K562 (cell line): ENCODE data around the gene PRODH2. TPM values are rescaled to one million over a fixed set of nuclear protein-coding genes. Genes with fewer than 3 reads are reported as not detected.

Experiments
- ATAC-seq: fragments of 200-7000 bp; cut with Tn5 transposase; 3 replicates; pipeline ENCODE4 v1.9.1; 2020; ENCODE audit warnings: moderate library complexity
- BruUV-seq: library from RNA; stranded (reverse); fragments of 400-500 nt; replicated peaks from 2 replicates; lab custom pipeline; 2021; lab: Mats Ljungman, UMichigan
- CTCF ChIA-PET: fragments of 300-600 bp; formaldehyde crosslinking; extraction: SDS; loops from one replicate; lab custom pipeline; 2021; ENCODE audit warnings: low intra/inter-chr PET ratio; lab: Yijun Ruan, JAX
- POLR2A ChIA-PET: fragments of 300-600, 350-650 bp; sonication (Branson Sonifier 250); formaldehyde crosslinking; extraction: SDS; loops from one replicate; lab custom pipeline; 2021; ENCODE audit warnings: antibody characterized with exemption, inconsistent platforms; lab: Yijun Ruan, JAX
- DNase-seq, 4 experiments: peaks; one replicate each; pipeline versions ENCODE4 v3.0.0 to v3.0.0-alpha.2; 2011 to 2018; ENCODE audit warnings: low spot score in 3 of 4, mixed read lengths in 3 of 4; ENCODE audit errors: extremely low read depth in 1 of 4
- FAIRE-seq: peaks from 2 replicates; lab custom pipeline; 2011; peaks lifted over from hg19 to GRCh38; lab: Jason Lieb, UNC
- H2AFZ ChIP-seq: 2 replicates; pipeline ENCODE4 v1.6.0; 2011; ENCODE audit warnings: low read depth, low read length, control low read depth, inconsistent platforms
- H3K27ac ChIP-seq: fragments of 200-600 bp; 3 replicates; pipeline ENCODE4 v1.8.0; 2011; ENCODE audit warnings: low read depth, mild to moderate bottlenecking, control low read depth, inconsistent platforms, low read length, moderate library complexity, mixed read lengths; ENCODE audit errors: extremely low read depth
- H3K27me3 ChIP-seq, 2 experiments: fragments of 300-600 bp in 1 of 2; 2 replicates in 1 of 2; 3 replicates in 1 of 2; pipeline versions ENCODE4 v1.6.0 to v1.8.0; 2011; ENCODE audit warnings: inconsistent platforms in 2 of 2, low read length in 2 of 2, mild to moderate bottlenecking in 1 of 2, mixed read lengths in 1 of 2, moderate library complexity in 1 of 2; ENCODE audit not compliant: control insufficient read depth in 2 of 2, insufficient read depth in 2 of 2
- H3K36me3 ChIP-seq: fragments of 300-600 bp; 3 replicates; pipeline ENCODE4 v1.8.0; 2011; ENCODE audit warnings: mild to moderate bottlenecking, low read length, inconsistent platforms; ENCODE audit not compliant: control insufficient read depth, insufficient read depth
- H3K4me1 ChIP-seq, 2 experiments: fragments of 200-600 bp in 1 of 2; replicated peaks in 1 of 2; 2 replicates in 1 of 2; 3 replicates in 1 of 2; pipeline versions ENCODE4 v1.5.1 to v1.8.0; 2011; ENCODE audit warnings: inconsistent platforms in 2 of 2, low read length in 2 of 2, mild to moderate bottlenecking in 1 of 2, mixed read lengths in 1 of 2, moderate library complexity in 1 of 2; ENCODE audit not compliant: control insufficient read depth in 2 of 2, insufficient read depth in 2 of 2
- H3K4me2 ChIP-seq: 2 replicates; pipeline ENCODE4 v1.6.1; 2011; ENCODE audit warnings: low read length, control low read depth, inconsistent platforms, mixed read lengths; ENCODE audit not compliant: insufficient read depth
- H3K4me3 ChIP-seq: fragments of 200-600 bp; sonication (generic), shearing (Covaris generic); 2 replicates; pipeline ENCODE4 v1.5.1; 2016; ENCODE audit warnings: control low read depth, inconsistent platforms
- H3K79me2 ChIP-seq: fragments of 200-600 bp; 3 replicates; pipeline ENCODE4 v1.8.0; 2011; ENCODE audit warnings: low read length, inconsistent platforms; ENCODE audit not compliant: control insufficient read depth, insufficient read depth
- H3K9ac ChIP-seq, 2 experiments: 2 replicates each; pipeline versions ENCODE4 v1.6.0 to v1.6.1; 2011; ENCODE audit warnings: low read depth in 2 of 2, low read length in 2 of 2, control low read depth in 1 of 2, inconsistent platforms in 1 of 2, mild to moderate bottlenecking in 1 of 2, mixed read lengths in 1 of 2; ENCODE audit not compliant: insufficient read depth in 1 of 2
- H3K9me1 ChIP-seq: one replicate; pipeline ENCODE4 v1.6.0; 2011; ENCODE audit warnings: inconsistent platforms, mild to moderate bottlenecking, low read length, moderate library complexity; ENCODE audit not compliant: control insufficient read depth, insufficient read depth
- H3K9me3 ChIP-seq: replicated peaks from 2 replicates; pipeline ENCODE4 v1.5.1; 2011; ENCODE audit warnings: low read depth, low read length, inconsistent platforms; ENCODE audit not compliant: control insufficient read depth, insufficient read depth
- H4K20me1 ChIP-seq: replicated peaks from 2 replicates; pipeline ENCODE4 v1.6.1; 2011; ENCODE audit warnings: low read length, inconsistent platforms, mixed read lengths; ENCODE audit not compliant: control insufficient read depth, insufficient read depth
- ADNP ChIP-seq: fragments of 200-800 bp; sonication (Bioruptor generic); IDR thresholded peaks from 2 replicates; pipeline ENCODE4 v1.6.1; 2016; ENCODE audit warnings: missing genetic modification characterization, missing compliant biosample characterization
- BRD9 ChIP-seq: fragments of 450-650 bp; IDR thresholded peaks from 2 replicates; pipeline ENCODE4 v1.6.1; 2018; ENCODE audit warnings: low read depth; ENCODE audit not compliant: partially characterized antibody
- CBFA2T3 ChIP-seq: fragments of 450-650 bp; IDR thresholded peaks from 2 replicates; pipeline ENCODE4 v1.6.1; 2017
- ETV6 ChIP-seq, 3 experiments: fragments of 150-350 bp in 1 of 3; sonication (generic) in 1 of 3; formaldehyde crosslinking in 1 of 3; IDR thresholded peaks; 2 replicates each; pipeline versions ENCODE4 v1.6.1 to v1.8.0; 2014 to 2022; ENCODE audit warnings: borderline replicate concordance in 2 of 3, low read depth in 2 of 3, antibody characterized with exemption in 1 of 3, low read length in 1 of 3, mild to moderate bottlenecking in 1 of 3, missing genetic modification reagents in 1 of 3
- FOXJ3 ChIP-seq: sonication (generic); formaldehyde crosslinking; IDR thresholded peaks from 2 replicates; pipeline ENCODE4 v1.4.0; 2020; ENCODE audit warnings: mild to moderate bottlenecking, missing genetic modification reagents
- HEY1 ChIP-seq: fragments of 250-450 bp; sonication (Bioruptor Pico); IDR thresholded peaks from 2 replicates; pipeline ENCODE4 v1.5.0; 2020; ENCODE audit warnings: mild to moderate bottlenecking, moderate library complexity, borderline replicate concordance
- NRF1 ChIP-seq, 2 experiments: fragments of 450-650 bp; IDR thresholded peaks in 1 of 2; conservative IDR thresholded peaks in 1 of 2; 2 replicates each; pipeline ENCODE4 v1.6.1; 2014; ENCODE audit warnings: mild to moderate bottlenecking in 2 of 2
- POLR2G ChIP-seq: fragments of 200-400 bp; formaldehyde crosslinking; IDR thresholded peaks from 2 replicates; pipeline ENCODE4 v1.6.1; 2017; ENCODE audit warnings: low read depth, mild to moderate bottlenecking, antibody characterized with exemption, low read length, moderate library complexity
- PRMT5 ChIP-seq: sonication (generic); formaldehyde crosslinking; IDR thresholded peaks from 2 replicates; pipeline ENCODE4 v1.5.0; 2020; ENCODE audit warnings: missing genetic modification reagents
- RBBP5 ChIP-seq: fragments of 200-600 bp; sonication (generic); IDR thresholded peaks from 2 replicates; pipeline ENCODE4 v1.6.1; 2012; ENCODE audit warnings: borderline replicate concordance, mild to moderate bottlenecking, low read length, control low read depth, inconsistent platforms; ENCODE audit not compliant: insufficient read depth, poor library complexity, severe bottlenecking
- SPI1 ChIP-seq: IDR thresholded peaks from 2 replicates; pipeline ENCODE4 v1.6.1; 2011; ENCODE audit warnings: low read depth, low read length, control low read depth, borderline replicate concordance
- SRSF7 ChIP-seq: fragments of 200-400 bp; formaldehyde crosslinking; optimal IDR thresholded peaks from 2 replicates; pipeline ENCODE3; 2017; ENCODE audit warnings: mild to moderate bottlenecking, low read depth, low read length
- TAF1 ChIP-seq: IDR thresholded peaks from 2 replicates; pipeline ENCODE4 v1.6.1; 2011; ENCODE audit warnings: mild to moderate bottlenecking, low read length, moderate library complexity; ENCODE audit not compliant: insufficient read depth, control insufficient read depth, severe bottlenecking; ENCODE audit errors: extremely low read depth
- ZNF143 ChIP-seq: sonication (generic); formaldehyde crosslinking; IDR thresholded peaks from 2 replicates; pipeline ENCODE4 v1.9.0; 2022; ENCODE audit warnings: mild to moderate bottlenecking, missing genetic modification reagents
- WGBS: fragments of 100-300 bp; shearing (Covaris generic); methylation state at CpG from one replicate; pipeline ENCODE4 v1.1.6; 2016; ENCODE audit warnings: low coverage, mixed read lengths; ENCODE audit not compliant: insufficient coverage; ENCODE audit errors: missing lambda C conversion rate; 5-methylcytosine and 5-hydroxymethylcytosine counted together
- in situ Hi-C: fragments of 300-500 bp; cut with MboI; formaldehyde crosslinking; loops from 4 replicates; pipeline ENCODE4 v1.15.0; 2018; ENCODE audit warnings: inconsistent platforms, mixed read lengths
- intact Hi-C: fragments of 100-400 bp; cut with micrococcal nuclease; formaldehyde crosslinking; loops from 2 replicates; pipeline ENCODE4 v1.14.2; 2022
- polyA plus RNA-seq, 8 experiments: library from polyadenylated mRNA; depleted of rRNA in 4 of 8; stranded (reverse) in 5 of 8; unstranded in 3 of 8; fragments of >200 nt; fragmentation: Nextera tagmentation in 2 of 8; fragmentation: Illumina TruSeq in 1 of 8; extraction: Ambion mirVana in 2 of 8; extraction: Trizol in 1 of 8; gene quantifications; 2 replicates each; pipeline versions ENCODE4 v1.2.1 to v1.2.3, GENCODE V29; 2011 to 2014; ENCODE audit warnings: inconsistent platforms in 1 of 8, missing spikeins in 1 of 8
- total RNA-seq, 7 experiments: library from RNA; depleted of rRNA in 6 of 7; stranded (reverse); fragments of >200 nt in 6 of 7; fragmentation: Illumina TruSeq in 2 of 7; extraction: Trizol in 2 of 7; gene quantifications; 2 replicates each; pipeline versions ENCODE4 v1.2.1 to v1.2.3, GENCODE V29; 2011 to 2021; ENCODE audit warnings: low replicate concordance in 1 of 7
- TF ChIP-seq, protein P1 (sequence below): fragments of 200-800 bp; sonication (Bioruptor generic); IDR thresholded peaks from 2 replicates; pipeline ENCODE4 v1.6.1; 2016; ENCODE audit warnings: missing genetic modification characterization, missing compliant biosample characterization
- TF ChIP-seq, protein P2 (sequence below): fragments of 250-450 bp; sonication (Bioruptor Pico); IDR thresholded peaks from 2 replicates; pipeline ENCODE4 v1.9.0; 2021; ENCODE audit warnings: mild to moderate bottlenecking

PRODH2 gene
- total and polyA plus RNA-seq, 9 of the 15 experiments (the other 6 are each of a cell fraction or from before 2014, with no cell fraction given), result not detected

DNA sequence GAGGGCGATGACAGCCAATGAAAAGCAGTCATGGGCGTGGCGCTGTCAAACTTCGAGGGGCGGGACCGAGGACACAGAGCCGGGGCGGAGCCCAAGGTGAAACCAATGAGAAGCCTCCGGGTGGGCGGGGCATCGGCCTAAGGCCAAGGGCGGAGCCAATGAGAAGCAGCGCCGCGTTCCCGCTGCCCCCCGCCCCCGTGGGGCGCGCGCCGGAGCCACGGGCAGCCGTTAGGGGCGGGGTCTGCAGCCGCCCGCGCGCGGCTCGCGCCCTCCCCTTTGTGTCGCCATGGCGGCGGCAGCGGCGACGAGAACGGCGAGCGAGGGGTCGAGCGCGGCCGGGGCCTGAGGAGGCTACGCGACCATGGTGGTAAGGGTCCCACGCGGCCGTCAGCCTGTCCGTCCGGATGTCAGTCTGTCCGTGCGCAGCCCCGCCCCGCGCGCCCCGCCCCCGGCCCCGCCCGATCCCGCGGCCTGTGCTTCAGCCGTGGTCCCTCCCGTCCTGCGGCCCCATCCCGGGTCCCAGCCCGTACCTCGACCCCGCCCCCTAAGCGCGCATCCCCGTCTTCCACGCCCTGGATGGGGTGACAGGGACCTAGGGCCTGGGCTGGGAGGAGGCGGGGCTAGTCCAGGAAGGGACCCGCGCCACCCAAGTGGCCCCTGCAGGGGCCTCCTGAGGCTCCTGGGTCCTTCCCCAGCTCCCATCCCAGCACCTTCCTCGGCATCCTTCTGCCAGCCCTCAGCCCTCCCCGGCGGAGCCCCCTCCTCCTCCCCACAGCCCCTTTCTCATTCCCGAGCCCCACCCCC lies 37.1 kb downstream of the PRODH2 start, which contains the start of gene ARHGAP33:
Gene ARHGAP33 (plus strand): TSS at position 267 of the 804 bp plus-strand sequence. CDS start 95 bp downstream, at position 362.
- H3K9ac ChIP-seq, result peak within 1 kb of the TSS; percentile 5 to 92
- ATAC-seq (peak; percentile 98), FAIRE-seq (peak; percentile 97), DNase-seq (peak; percentile 98 to 99 (median 99))
- peaks cover 18% of the 10 kb centered on the region; the same call in 2 of the 3 replicates for H3K36me3 ChIP-seq
- BruUV-seq, result no TSS peak
- peak within 1 kb of the TSS; percentile 70 for H3K27ac ChIP-seq
- no peaks in the 10 kb centered on the region; the same call in 1 of the 2 replicates for H4K20me1 ChIP-seq
- ChIA-PET CTCF (interaction anchor here (0.6 kb wide), 1 partner anchor 909 kb away, joined by 3 read pairs; no protein-coding TSS in a partner anchor), POLR2A (no interaction called here)
- H3K9me3 ChIP-seq, result no peaks in the 10 kb centered on the region
- H3K4me1 ChIP-seq, result peaks cover 10 to 33% of the 10 kb centered on the region in 2 experiments
- H3K4me2 ChIP-seq, result peak within 1 kb of the TSS; percentile 76
- peaks cover 5% of the 10 kb centered on the region; the same call in 1 of the 3 replicates for H3K79me2 ChIP-seq
- H2AFZ ChIP-seq, result peak within 1 kb of the TSS; percentile 85
- 3% methylated on average over 32 of the region's 82 CpGs for WGBS
- no peaks in the 10 kb centered on the region for H3K27me3 ChIP-seq
- H3K9me1 ChIP-seq, result peaks cover 3% of the 10 kb centered on the region
- in situ Hi-C loops (no loop called here), intact Hi-C loops (no loop called here)
- H3K4me3 ChIP-seq, result peak within 1 kb of the TSS; percentile 57
- TF ChIP-seq POLR2G (peak; percentile 86), ETV6 (IDR thresholded peaks at IDR 0.05; ENCODE audit: borderline replicate concordance in 1 of 2, low read depth in 2 of 2, low read length in 1 of 2) (no peak), ETV6 (CRISPR knock-in tag; IDR thresholded peaks at IDR 0.05; ENCODE audit: borderline replicate concordance) (no peak), RBBP5 (peak; percentile 31), SRSF7 (no peak), TAF1 (no peak), NRF1 (conservative IDR thresholded peaks at IDR 0.05 in 1 of 2, IDR thresholded peaks at IDR 0.05 in 1 of 2) (peak; percentile 76 to 78), HEY1 (CRISPR knock-in tag) (no peak), SPI1 (no peak), ZNF143 (no peak), FOXJ3 (CRISPR knock-in tag) (no peak), CBFA2T3 (no peak), PRMT5 (no peak), BRD9 (no peak), ADNP (tag) (no peak)
- TF ChIP-seq, protein P1, sequence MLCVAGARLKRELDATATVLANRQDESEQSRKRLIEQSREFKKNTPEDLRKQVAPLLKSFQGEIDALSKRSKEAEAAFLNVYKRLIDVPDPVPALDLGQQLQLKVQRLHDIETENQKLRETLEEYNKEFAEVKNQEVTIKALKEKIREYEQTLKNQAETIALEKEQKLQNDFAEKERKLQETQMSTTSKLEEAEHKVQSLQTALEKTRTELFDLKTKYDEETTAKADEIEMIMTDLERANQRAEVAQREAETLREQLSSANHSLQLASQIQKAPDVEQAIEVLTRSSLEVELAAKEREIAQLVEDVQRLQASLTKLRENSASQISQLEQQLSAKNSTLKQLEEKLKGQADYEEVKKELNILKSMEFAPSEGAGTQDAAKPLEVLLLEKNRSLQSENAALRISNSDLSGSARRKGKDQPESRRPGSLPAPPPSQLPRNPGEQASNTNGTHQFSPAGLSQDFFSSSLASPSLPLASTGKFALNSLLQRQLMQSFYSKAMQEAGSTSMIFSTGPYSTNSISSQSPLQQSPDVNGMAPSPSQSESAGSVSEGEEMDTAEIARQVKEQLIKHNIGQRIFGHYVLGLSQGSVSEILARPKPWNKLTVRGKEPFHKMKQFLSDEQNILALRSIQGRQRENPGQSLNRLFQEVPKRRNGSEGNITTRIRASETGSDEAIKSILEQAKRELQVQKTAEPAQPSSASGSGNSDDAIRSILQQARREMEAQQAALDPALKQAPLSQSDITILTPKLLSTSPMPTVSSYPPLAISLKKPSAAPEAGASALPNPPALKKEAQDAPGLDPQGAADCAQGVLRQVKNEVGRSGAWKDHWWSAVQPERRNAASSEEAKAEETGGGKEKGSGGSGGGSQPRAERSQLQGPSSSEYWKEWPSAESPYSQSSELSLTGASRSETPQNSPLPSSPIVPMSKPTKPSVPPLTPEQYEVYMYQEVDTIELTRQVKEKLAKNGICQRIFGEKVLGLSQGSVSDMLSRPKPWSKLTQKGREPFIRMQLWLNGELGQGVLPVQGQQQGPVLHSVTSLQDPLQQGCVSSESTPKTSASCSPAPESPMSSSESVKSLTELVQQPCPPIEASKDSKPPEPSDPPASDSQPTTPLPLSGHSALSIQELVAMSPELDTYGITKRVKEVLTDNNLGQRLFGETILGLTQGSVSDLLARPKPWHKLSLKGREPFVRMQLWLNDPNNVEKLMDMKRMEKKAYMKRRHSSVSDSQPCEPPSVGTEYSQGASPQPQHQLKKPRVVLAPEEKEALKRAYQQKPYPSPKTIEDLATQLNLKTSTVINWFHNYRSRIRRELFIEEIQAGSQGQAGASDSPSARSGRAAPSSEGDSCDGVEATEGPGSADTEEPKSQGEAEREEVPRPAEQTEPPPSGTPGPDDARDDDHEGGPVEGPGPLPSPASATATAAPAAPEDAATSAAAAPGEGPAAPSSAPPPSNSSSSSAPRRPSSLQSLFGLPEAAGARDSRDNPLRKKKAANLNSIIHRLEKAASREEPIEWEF (CRISPR knock-in tag), result no peak
- TF ChIP-seq, protein P2, sequence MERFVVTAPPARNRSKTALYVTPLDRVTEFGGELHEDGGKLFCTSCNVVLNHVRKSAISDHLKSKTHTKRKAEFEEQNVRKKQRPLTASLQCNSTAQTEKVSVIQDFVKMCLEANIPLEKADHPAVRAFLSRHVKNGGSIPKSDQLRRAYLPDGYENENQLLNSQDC (CRISPR knock-in tag), result no peak
